GM23248 (cell line): Measurements from ENCODE around the gene GABRG3. TPM values are rescaled to one million over a fixed set of nuclear protein-coding genes. Genes with fewer than 3 reads are reported as not detected.
"Not testable (repeated sequence)": the region's sequence is repeated elsewhere in the genome, so short reads cannot be mapped to it uniquely, and the experiment has no call there.

Experiments
- DNase-seq: peaks from one replicate; pipeline ENCODE4 v3.0.0-alpha.2; 2015
- H2AFZ ChIP-seq: fragments of 200-600 bp; sonication (generic); 2 replicates; pipeline ENCODE4 v1.6.1; 2016; ENCODE audit warnings: antibody characterized with exemption
- H3F3A ChIP-seq: fragments of 200-600 bp; sonication (generic); 2 replicates; pipeline ENCODE4 v1.6.1; 2016; ENCODE audit warnings: mild to moderate bottlenecking, antibody characterized with exemption, mixed run types; ENCODE audit not compliant: insufficient read depth
- H3K27ac ChIP-seq: fragments of 200-600 bp; sonication (generic); 2 replicates; pipeline ENCODE4 v1.5.1; 2016; ENCODE audit warnings: mild to moderate bottlenecking
- H3K27me3 ChIP-seq: fragments of 200-600 bp; sonication (generic); replicated peaks from 2 replicates; pipeline ENCODE4 v1.6.1; 2016; ENCODE audit warnings: mild to moderate bottlenecking; ENCODE audit not compliant: insufficient read depth
- H3K36me3 ChIP-seq: fragments of 200-600 bp; sonication (generic); 2 replicates; pipeline ENCODE4 v1.6.1; 2016; ENCODE audit warnings: low read depth, mild to moderate bottlenecking
- H3K4me1 ChIP-seq: fragments of 200-600 bp; sonication (generic); 2 replicates; pipeline ENCODE4 v1.6.1; 2016; ENCODE audit warnings: mild to moderate bottlenecking; ENCODE audit not compliant: insufficient read depth
- H3K4me2 ChIP-seq: fragments of 200-600 bp; sonication (generic); one replicate; pipeline ENCODE4 v1.6.1; 2016; ENCODE audit warnings: mild to moderate bottlenecking; ENCODE audit not compliant: unreplicated experiment
- H3K4me3 ChIP-seq: fragments of 200-600 bp; sonication (generic); 2 replicates; pipeline ENCODE4 v1.5.1; 2016; ENCODE audit warnings: mild to moderate bottlenecking
- H3K79me2 ChIP-seq: fragments of 200-600 bp; sonication (generic); 2 replicates; pipeline ENCODE4 v1.6.1; 2016; ENCODE audit warnings: mild to moderate bottlenecking; ENCODE audit not compliant: insufficient read depth
- H3K9ac ChIP-seq: fragments of 200-600 bp; sonication (generic); 2 replicates; pipeline ENCODE4 v1.6.1; 2016; ENCODE audit warnings: mild to moderate bottlenecking
- H3K9me2 ChIP-seq: fragments of 200-600 bp; sonication (generic); 2 replicates; pipeline ENCODE4 v1.6.1; 2016; ENCODE audit warnings: mixed run types, mild to moderate bottlenecking, moderate library complexity; ENCODE audit not compliant: insufficient read depth
- H3K9me3 ChIP-seq: fragments of 200-600 bp; sonication (generic); one replicate; pipeline ENCODE4 v1.6.1; 2017; ENCODE audit warnings: low read depth
- H4K20me1 ChIP-seq: fragments of 200-600 bp; sonication (generic); 2 replicates; pipeline ENCODE4 v1.6.0; 2016; ENCODE audit not compliant: insufficient read depth
- EZH2 ChIP-seq: fragments of 200-600 bp; sonication (generic); IDR thresholded peaks from 2 replicates; pipeline ENCODE4 v1.6.1; 2018; ENCODE audit warnings: antibody characterized with exemption, mild to moderate bottlenecking; ENCODE audit not compliant: insufficient read depth, poor library complexity, severe bottlenecking
- EZH2phosphoT487 ChIP-seq: fragments of 200-600 bp; sonication (generic); IDR thresholded peaks from 2 replicates; pipeline ENCODE4 v1.6.1; 2018; ENCODE audit warnings: antibody characterized with exemption, moderate library complexity, mild to moderate bottlenecking, low read depth; ENCODE audit not compliant: insufficient read depth
- WGBS, 2 experiments: methylation state at CpG; one replicate each; pipeline ENCODE4 v1.1.6; 2015 to 2017; ENCODE audit warnings: low lambda C conversion rate in 2 of 2, low coverage in 1 of 2; ENCODE audit errors: missing lambda C conversion rate in 2 of 2; 5-methylcytosine and 5-hydroxymethylcytosine counted together
- in situ Hi-C: fragments of 300-500 bp; cut with MboI; formaldehyde crosslinking; loops from 2 replicates; pipeline ENCODE4 v1.15.0; 2020
- polyA plus RNA-seq: library from polyadenylated mRNA; unstranded; fragments of >200 nt; fragmentation: Nextera tagmentation; extraction: Ambion mirVana; gene quantifications from 2 replicates; pipeline ENCODE4 v1.2.1, GENCODE V29; 2016
- total RNA-seq: library from RNA; depleted of rRNA; stranded (reverse); fragments of >200 nt; shearing (Covaris generic); gene quantifications from 2 replicates; pipeline ENCODE4 v1.2.3, GENCODE V29; 2014

Gene GABRG3
- total and polyA plus RNA-seq, 2 experiments from 2014 or later: not detected

- Histone ChIP-seq H3K27me3 (no peaks in the 10 kb centered on the region), H3K36me3 (no peaks in the 10 kb centered on the region), H3K79me2 (no peaks in the 10 kb centered on the region), H4K20me1 (no peaks in the 10 kb centered on the region), H3K9ac (no peak overlapping the region), H3F3A (no peaks in the 10 kb centered on the region), H3K4me1 (no peaks in the 10 kb centered on the region), H3K4me2 (no peak overlapping the region), H3K27ac (no peak overlapping the region), H3K9me3 (no peaks in the 10 kb centered on the region), H3K9me2 (no peaks in the 10 kb centered on the region), H3K4me3 (no peak overlapping the region), H2AFZ (no peak overlapping the region)
- WGBS, 2 experiments: 46 to 62% methylated on average over 7 of the region's 7 CpGs
- in situ Hi-C loops: no loop called here
- DNase-seq: no peak
- no peak for TF ChIP-seq EZH2
- TF ChIP-seq EZH2phosphoT487: no peak
Observed at GRCh38 chr15:27360316-27360715, 389.3 kb downstream of the GABRG3 start.

GRCh38 chr15:27361438-27361837 is 390.5 kb downstream of the GABRG3 start:
- Histone ChIP-seq H4K20me1 (no peaks in the 10 kb centered on the region), H3K4me2 (no peak overlapping the region), H3K9ac (no peak overlapping the region), H2AFZ (no peak overlapping the region), H3K4me1 (no peaks in the 10 kb centered on the region), H3K9me3 (no peaks in the 10 kb centered on the region), H3K36me3 (no peaks in the 10 kb centered on the region), H3K4me3 (no peak overlapping the region), H3K27me3 (no peaks in the 10 kb centered on the region), H3K27ac (no peak overlapping the region), H3K79me2 (no peaks in the 10 kb centered on the region), H3K9me2 (no peaks in the 10 kb centered on the region), H3F3A (no peaks in the 10 kb centered on the region)
- DNase-seq: no peak
- in situ Hi-C loops: no loop called here
- TF ChIP-seq EZH2: no peak
- no peak for TF ChIP-seq EZH2phosphoT487
- 25 to 28% methylated on average over 5 of the region's 5 CpGs for WGBS, 2 experiments

DNA sequence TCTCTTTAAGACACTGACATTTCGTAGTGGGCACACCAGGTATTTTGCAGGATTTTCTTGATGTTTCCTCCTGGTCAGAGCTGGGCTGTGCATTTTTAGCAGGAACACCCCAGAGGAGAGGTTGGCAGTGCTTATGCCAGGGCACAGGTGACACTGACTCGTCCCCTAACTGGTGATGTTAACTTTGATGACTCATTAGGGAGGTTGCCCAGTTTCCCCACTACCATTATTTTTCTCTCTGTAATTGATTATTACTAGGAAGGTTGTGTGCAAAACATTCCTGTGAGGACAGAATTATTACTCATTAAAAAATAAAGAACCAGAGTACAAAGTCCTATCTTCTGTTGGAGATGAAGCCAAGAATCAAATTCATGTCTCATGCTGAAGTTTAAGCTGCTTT is 394.5 kb downstream of the GABRG3 start:
- Histone ChIP-seq H2AFZ (no peak overlapping the region), H3K9ac (no peak overlapping the region), H3K9me3 (no peaks in the 10 kb centered on the region), H3K9me2 (no peaks in the 10 kb centered on the region), H3F3A (no peaks in the 10 kb centered on the region), H3K4me1 (no peaks in the 10 kb centered on the region), H3K4me3 (no peak overlapping the region), H3K36me3 (no peaks in the 10 kb centered on the region), H3K27ac (no peak overlapping the region), H3K27me3 (no peaks in the 10 kb centered on the region), H4K20me1 (no peaks in the 10 kb centered on the region), H3K79me2 (no peaks in the 10 kb centered on the region), H3K4me2 (no peak overlapping the region)
- 12 to 17% methylated on average over 2 of the region's 2 CpGs for WGBS, 2 experiments
- TF ChIP-seq EZH2 (no peak), EZH2phosphoT487 (no peak)
- in situ Hi-C loops: no loop called here
- DNase-seq: no peak

DNA sequence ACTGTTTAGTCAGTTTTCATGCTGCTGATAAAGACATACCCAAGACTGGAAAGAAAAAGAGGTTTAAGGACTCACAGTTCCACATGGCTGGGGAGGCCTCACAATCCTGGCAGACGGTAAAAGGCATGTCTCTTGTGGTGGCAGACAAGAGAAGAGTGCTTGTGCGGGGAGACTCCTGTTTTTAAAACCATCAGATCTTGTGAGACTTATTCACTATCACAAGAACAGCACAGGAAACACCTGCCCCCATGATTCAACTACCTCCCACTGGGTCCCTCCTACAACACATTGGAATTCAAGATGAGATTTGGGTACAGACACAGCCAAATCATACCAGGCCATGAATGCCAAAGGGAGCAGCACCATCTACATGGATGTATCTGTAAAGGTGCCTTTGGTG is 406.4 kb downstream of the GABRG3 start:
- H3K36me3 ChIP-seq, H3K9ac ChIP-seq, H3K4me2 ChIP-seq, H4K20me1 ChIP-seq, H2AFZ ChIP-seq, H3F3A ChIP-seq, DNase-seq, H3K4me1 ChIP-seq, H3K9me2 ChIP-seq, H3K27ac ChIP-seq, H3K9me3 ChIP-seq, in situ Hi-C loops, H3K79me2 ChIP-seq, H3K4me3 ChIP-seq, H3K27me3 ChIP-seq: not testable (repeated sequence)
- 24 to 41% methylated on average over 2 of the region's 2 CpGs for WGBS, 2 experiments

DNA sequence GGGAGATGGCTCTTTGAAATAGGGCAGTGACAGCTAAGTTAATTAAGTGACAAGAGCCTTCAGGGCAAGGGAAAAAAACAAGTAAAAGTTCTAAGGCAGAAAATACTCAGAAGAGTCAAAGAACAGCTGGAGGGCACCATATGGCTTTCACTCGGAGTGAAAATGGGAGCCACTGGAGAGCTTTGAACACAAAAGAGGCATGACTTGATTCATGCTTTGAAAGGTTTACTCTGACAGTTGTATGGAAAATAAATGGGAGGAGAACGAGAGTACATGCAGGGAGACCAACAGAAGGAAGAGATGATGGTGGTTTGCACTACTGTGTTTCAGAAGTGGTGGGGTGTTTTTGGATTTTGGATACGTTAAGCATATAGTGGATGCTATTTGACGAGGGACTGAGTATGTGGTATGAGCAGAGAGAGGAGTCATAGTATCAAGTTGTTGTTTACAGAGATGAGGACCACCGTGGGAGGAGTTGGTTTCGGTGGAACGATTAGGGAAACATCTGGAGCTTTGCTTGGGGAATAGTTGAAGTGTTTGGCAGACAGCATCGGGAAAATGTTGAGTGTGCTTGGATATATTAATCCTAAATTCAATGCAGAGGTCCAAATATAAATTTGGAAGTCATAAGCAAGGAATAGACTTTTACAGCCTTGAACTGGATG is 411.5 kb downstream of the GABRG3 start:
- no peaks in the 10 kb centered on the region for H4K20me1 ChIP-seq
- H3K9me3 ChIP-seq: no peaks in the 10 kb centered on the region
- no peak overlapping the region for H3K27ac ChIP-seq
- no peaks in the 10 kb centered on the region for H3K79me2 ChIP-seq
- H3K4me1 ChIP-seq: no peaks in the 10 kb centered on the region
- no peak overlapping the region for H3K4me3 ChIP-seq
- TF ChIP-seq EZH2: no peak
- no peak for TF ChIP-seq EZH2phosphoT487
- no peak overlapping the region for H3K9ac ChIP-seq
- no peaks in the 10 kb centered on the region for H3K9me2 ChIP-seq
- no peak overlapping the region for H2AFZ ChIP-seq
- 0 out of 2 replicates have a peak, but pooled peaks cover 2% of the 10 kb centered on the region for H3K27me3 ChIP-seq
- no peak for DNase-seq
- H3K4me2 ChIP-seq: no peak overlapping the region
- no peaks in the 10 kb centered on the region for H3F3A ChIP-seq
- H3K36me3 ChIP-seq: no peaks in the 10 kb centered on the region
- in situ Hi-C loops: no loop called here
- 7 to 8% methylated on average over 8 of the region's 8 CpGs for WGBS, 2 experiments
